H1 (cell line): Measurements from ENCODE around the gene TRAPPC11.

Experiments used
- ASH2L ChIP-seq: fragments of 200-600, 300-600 bp; sonication (generic); IDR thresholded peaks from one replicate; pipeline ENCODE4 v1.7.1; 2017; ENCODE audit warnings: low read length
- CBX5 ChIP-seq: fragments of 300-800, 300-1000 bp; sonication (generic); IDR thresholded peaks from 2 replicates; pipeline ENCODE4 v1.7.1; 2016; ENCODE audit warnings: antibody characterized with exemption, low read length, low read depth
- CHD2 ChIP-seq: IDR thresholded peaks from 2 replicates; pipeline ENCODE4 v1.6.1; 2012; ENCODE audit warnings: low read length, improper control_type of control experiment
- CTCF ChIP-seq, 3 experiments: IDR thresholded peaks; 1 replicate in 2 of 3; 2 replicates in 1 of 3; pipeline versions ENCODE4 v1.5.1 to v1.6.1; 2011; ENCODE audit warnings: low read length in 3 of 3, mild to moderate bottlenecking in 3 of 3, inconsistent platforms in 2 of 3, low read depth in 1 of 3, moderate library complexity in 1 of 3; ENCODE audit not compliant: insufficient read depth in 1 of 3; ENCODE audit errors: control extremely low read depth in 1 of 3
- EGR1 ChIP-seq: IDR thresholded peaks from 2 replicates; pipeline ENCODE4 v1.6.1; 2011; ENCODE audit warnings: low read depth, low read length, borderline replicate concordance
- FOSL1 ChIP-seq: IDR thresholded peaks from 2 replicates; pipeline ENCODE4 v1.6.1; 2011; ENCODE audit warnings: mild to moderate bottlenecking, low read depth, low read length, moderate library complexity; ENCODE audit not compliant: insufficient read depth
- POLR2AphosphoS5 ChIP-seq: IDR thresholded peaks from 2 replicates; pipeline ENCODE4 v1.6.1; 2011; ENCODE audit warnings: low read depth, low read length
- SRF ChIP-seq: IDR thresholded peaks from 2 replicates; pipeline ENCODE4 v1.6.1; 2011; ENCODE audit warnings: mild to moderate bottlenecking, low read depth, low read length, moderate library complexity
- TAF1 ChIP-seq: IDR thresholded peaks from 2 replicates; pipeline ENCODE4 v1.6.1; 2011; ENCODE audit warnings: mild to moderate bottlenecking, low read depth, low read length
- TCF12 ChIP-seq: IDR thresholded peaks from 2 replicates; pipeline ENCODE4 v1.6.1; 2011; ENCODE audit warnings: low read depth, mild to moderate bottlenecking, low read length
- TEAD4 ChIP-seq: IDR thresholded peaks from 2 replicates; pipeline ENCODE4 v1.6.1; 2012; ENCODE audit warnings: low read depth, low read length, inconsistent platforms, mixed read lengths
- USF2 ChIP-seq: IDR thresholded peaks from 2 replicates; pipeline ENCODE4 v1.6.1; 2011; ENCODE audit warnings: low read length, improper control_type of control experiment

GRCh38 chr4:183751106-183751505, 92.0 kb downstream of the TRAPPC11 start:
- TF ChIP-seq TAF1 (no peak), SRF (no peak), CHD2 (no peak), POLR2AphosphoS5 (no peak), CTCF (IDR thresholded peaks at IDR 0.05; ENCODE audit: control extremely low read depth in 1 of 3, insufficient read depth in 1 of 3, low read depth in 1 of 3, low read length in 3 of 3) (no peak), TCF12 (no peak), USF2 (no peak), CBX5 (no peak), FOSL1 (no peak), EGR1 (no peak), TEAD4 (no peak), ASH2L (no peak)
